KBM-7 (cell line): ENCODE measurements around the gene SNX19.

Experiments
- DNase-seq: peaks from one replicate; pipeline ENCODE4 v3.0.0-alpha.2; 2015
- in situ Hi-C: fragments of 300-500 bp; cut with MboI; formaldehyde crosslinking; loops from 2 replicates; pipeline ENCODE4 v1.14.3; 2020; ENCODE audit warnings: low sequenced_read_pairs, low pct_unique_long_range_greater_than_20kb, mixed read lengths

Gene SNX19

GRCh38 chr11:130830566-130830965, 85.7 kb downstream of the SNX19 start:
- in situ Hi-C loops = no loop called here
- DNase-seq = no peak

DNA sequence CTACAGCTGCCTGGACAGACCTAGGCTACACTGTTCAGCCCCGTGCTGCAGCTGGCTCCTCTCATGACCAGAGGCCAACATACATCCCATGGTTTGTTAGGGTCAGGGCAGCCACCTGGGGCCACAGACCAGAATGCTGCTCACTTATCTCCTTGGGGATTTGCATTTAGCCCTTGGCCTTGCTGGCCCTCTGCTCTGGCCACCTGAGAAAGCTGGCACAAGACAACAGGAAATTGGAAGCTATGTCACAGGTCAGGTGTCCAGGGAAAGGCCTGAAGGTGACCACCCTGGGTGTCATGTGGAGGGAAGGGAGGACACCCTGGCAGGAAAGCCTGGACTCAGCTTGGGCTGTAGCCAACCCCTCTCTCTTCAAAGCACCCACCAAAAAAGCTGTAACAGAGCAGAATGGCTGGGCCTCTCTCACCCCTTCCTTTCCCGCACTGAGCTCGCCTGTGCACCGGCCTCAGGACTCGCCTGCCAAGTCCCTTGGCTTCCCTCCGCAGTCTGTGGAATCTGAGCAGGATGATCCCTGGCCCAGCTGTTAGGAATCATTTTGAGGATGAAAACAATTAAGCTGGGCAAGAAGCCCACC, 86.3 kb downstream of the SNX19 start:
- in situ Hi-C loops = no loop called here
- no peak for DNase-seq

DNA sequence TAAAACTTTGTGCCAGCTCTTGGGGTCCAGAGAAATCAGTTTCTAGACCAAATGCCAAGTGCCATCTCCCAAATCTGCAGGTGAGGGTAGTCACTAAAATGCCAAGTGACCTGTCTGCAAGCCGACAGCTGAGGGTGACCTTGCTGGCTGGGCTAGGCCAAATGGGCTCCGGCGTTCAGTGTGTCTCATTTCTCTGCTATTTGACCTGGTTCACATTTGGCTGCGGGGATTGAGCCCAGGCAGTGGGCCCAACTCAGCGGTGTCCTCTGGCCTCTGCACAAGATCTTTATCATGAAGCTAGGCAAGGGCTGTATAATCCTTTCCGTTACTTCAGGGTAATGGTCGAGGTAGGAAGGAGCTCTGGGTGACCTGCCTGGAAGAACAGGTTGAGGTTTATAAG, 87.5 kb downstream of the SNX19 start:
- in situ Hi-C loops = no loop called here
- DNase-seq = no peak

DNA sequence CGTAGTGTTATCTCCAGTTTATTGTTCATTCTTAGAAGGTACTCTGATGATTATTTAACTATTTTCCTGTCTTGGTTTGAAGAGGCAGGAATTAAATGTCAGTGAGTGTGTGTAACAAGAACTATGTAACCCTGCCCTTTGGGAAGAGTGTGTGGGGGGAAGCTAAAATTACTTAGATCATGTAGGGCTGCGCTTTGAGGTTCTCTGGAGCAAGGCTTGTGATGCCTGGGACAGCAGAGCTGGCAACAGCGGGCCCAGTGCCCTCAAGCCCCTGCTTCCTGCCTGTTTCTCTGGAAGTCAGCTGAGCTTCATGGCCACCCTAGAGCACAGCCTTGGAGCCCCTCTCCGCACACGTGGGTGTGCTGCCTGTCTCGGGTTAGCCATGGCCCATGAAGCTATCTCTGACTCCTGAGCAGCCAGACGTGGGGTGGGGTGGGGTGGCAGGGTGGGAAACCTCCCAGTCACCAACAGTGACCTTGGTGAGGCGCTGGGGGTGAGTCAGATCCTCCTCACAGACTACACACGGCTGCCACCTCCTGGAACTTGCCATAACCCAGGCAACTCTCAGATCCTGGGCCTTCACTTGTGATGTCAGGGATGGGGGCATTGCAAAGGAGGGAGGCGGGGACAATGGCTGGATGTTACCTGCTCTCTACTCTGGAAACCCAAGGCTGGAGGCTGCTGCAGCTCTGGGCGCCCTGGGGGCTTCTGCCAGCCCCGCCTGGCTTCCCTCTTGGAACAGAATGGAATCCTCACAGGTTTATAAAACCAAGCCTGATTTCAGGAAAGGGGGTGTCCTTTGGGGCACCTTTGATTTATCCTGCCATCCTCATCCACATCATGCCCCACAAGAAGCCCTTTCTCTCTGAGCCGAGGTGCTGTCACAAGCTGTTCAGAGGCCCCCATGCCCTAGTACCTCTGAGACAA, 88.6 kb downstream of the SNX19 start:
- DNase-seq = peak; percentile 10
- in situ Hi-C loops = no loop called here

DNA sequence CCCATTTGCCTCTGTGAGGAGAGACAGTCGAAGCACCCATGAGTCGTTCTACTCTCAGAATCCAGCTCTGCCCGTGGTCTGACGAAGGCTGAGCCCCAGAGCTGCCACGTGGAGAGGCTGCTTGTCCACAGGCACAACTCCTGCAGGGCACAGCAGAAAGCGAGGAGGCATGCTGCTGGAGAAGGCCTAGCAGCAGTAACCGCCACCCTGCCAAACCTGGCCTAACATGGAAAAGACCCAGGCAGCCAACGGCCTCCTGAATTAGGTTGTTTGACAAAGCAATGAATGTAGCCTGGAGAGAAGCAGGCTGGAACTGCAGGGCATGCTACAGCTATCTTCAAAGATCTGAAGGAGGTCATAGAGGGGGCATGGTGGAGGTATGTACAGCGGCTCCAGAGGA, 89.7 kb downstream of the SNX19 start:
- no peak for DNase-seq
- in situ Hi-C loops = no loop called here

GRCh38 chr11:130825983-130826382, 90.3 kb downstream of the SNX19 start:
- DNase-seq = no peak
- in situ Hi-C loops = no loop called here

GRCh38 chr11:130825561-130825960, 90.7 kb downstream of the SNX19 start:
- in situ Hi-C loops = no loop called here

More at GRCh38 chr11:130825561-130825960, 90.7 kb downstream of the SNX19 start:
- DNase-seq = no peak
